ENCODE results near the gene ADAM8. TPM values are rescaled to one million over a fixed set of nuclear protein-coding genes. Genes with fewer than 3 reads are reported as not detected.

Gene ADAM8
- total and polyA plus RNA-seq, 2 of the 8 experiments (the other 6 are each of a cell fraction or from before 2014, with no cell fraction given) = 4.6 TPM

- Histone ChIP-seq H3K4ac (replicated peaks; ENCODE audit: insufficient read length, low read depth, low read length) (no peak overlapping the region), H3K27ac (ENCODE audit: low read depth, low read length) (no peak overlapping the region), H3K36me3 (ENCODE audit: control insufficient read depth in 2 of 4, insufficient read depth in 4 of 4, low read length in 3 of 4) (peaks cover 22 to 56% (median 44%) of the 10 kb centered on the region in 4 experiments), H3K79me1 (ENCODE audit: low read depth, low read length) (no peaks in the 10 kb centered on the region), H3K27me3 (replicated peaks in 1 of 4; ENCODE audit: control insufficient read depth in 3 of 4, extremely low read depth in 1 of 4, insufficient read depth in 3 of 4, low read length in 3 of 4) (no peaks in the 10 kb centered on the region), H3K4me1 (replicated peaks in 1 of 4; ENCODE audit: control insufficient read depth in 3 of 4, insufficient read depth in 4 of 4, low read length in 3 of 4) (no peaks in the 10 kb centered on the region), H4K20me1 (replicated peaks in 1 of 2; ENCODE audit: control insufficient read depth in 1 of 2, insufficient read depth in 2 of 2, low read length in 2 of 2) (peaks cover 0 to 7% of the 10 kb centered on the region in 2 experiments), H3K9ac (replicated peaks in 1 of 4; ENCODE audit: extremely low read depth in 1 of 4, low read depth in 3 of 4, low read length in 3 of 4) (no peak overlapping the region), H3K4me3 (ENCODE audit: extremely low read depth in 1 of 4, insufficient read depth in 2 of 4, low read depth in 3 of 4, low read length in 4 of 4) (no peak overlapping the region), H2BK120ac (replicated peaks; ENCODE audit: low read depth, low read length) (no peak overlapping the region), H2AFZ (ENCODE audit: low read length) (no peak overlapping the region), H3K18ac (ENCODE audit: extremely low read depth, low read length) (no peak overlapping the region), H2BK20ac (ENCODE audit: low read length) (no peak overlapping the region), H3K56ac (replicated peaks; ENCODE audit: insufficient read length, low read depth, low read length) (no peak overlapping the region), H2BK5ac (ENCODE audit: low read depth, low read length) (no peak overlapping the region), H2BK12ac (ENCODE audit: low read depth, low read length) (no peak overlapping the region), H3K9me3 (ENCODE audit: insufficient read depth in 2 of 2, low read depth in 1 of 2, low read length in 1 of 2) (no peaks in the 10 kb centered on the region), H3K4me2 (ENCODE audit: insufficient read depth in 1 of 2, low read depth in 2 of 2, low read length in 2 of 2) (no peak overlapping the region), H2AK5ac (ENCODE audit: low read depth, low read length) (no peak overlapping the region), H4K8ac (ENCODE audit: extremely low read depth, insufficient read depth, low read length) (no peak overlapping the region), H4K5ac (ENCODE audit: insufficient read length, low read depth, low read length) (no peak overlapping the region), H2BK15ac (ENCODE audit: low read length) (no peak overlapping the region), H3K14ac (ENCODE audit: insufficient read length) (no peak overlapping the region), H3K79me2 (ENCODE audit: control insufficient read depth in 1 of 2, insufficient read depth in 2 of 2, low read length in 2 of 2) (no peaks in the 10 kb centered on the region), H3K23ac (ENCODE audit: insufficient read length) (no peak overlapping the region), H4K91ac (replicated peaks; ENCODE audit: insufficient read length, low read length) (no peak overlapping the region), H3K23me2 (ENCODE audit: low read depth, low read length) (no peaks in the 10 kb centered on the region)
- POLR2A ChIA-PET (ENCODE audit: partially characterized antibody) = interaction anchor here (1.8 kb wide), 1 partner anchor 10 kb away, joined by 3 read pairs; no protein-coding TSS in a partner anchor
- CTCF ChIA-PET (ENCODE audit: partially characterized antibody) = interaction anchor here (0.6 to 3.8 kb wide), 3 partner anchors 9 to 69 kb away, joined by 3 to 21 read pairs (median 3); no protein-coding TSS in a partner anchor
- FAIRE-seq = no peak
- WGBS, 2 experiments (ENCODE audit: extremely low coverage in 1 of 2, insufficient coverage in 1 of 2, insufficient read length in 1 of 2, insufficient replicate concordance in 2 of 2, low coverage in 1 of 2, low lambda C conversion rate in 2 of 2, missing lambda C conversion rate in 1 of 2) = 88% methylated on average over 15 of the region's 15 CpGs; no CpG with 5 or more reads in 1 of the 2 experiments
- DNase-seq (ENCODE audit: low read depth in 1 of 2, low spot score in 2 of 2) = no peak
- no peak for TF ChIP-seq SIX5 (IDR thresholded peaks at IDR 0.05; ENCODE audit: low read depth, low read length)
- no peak for TF ChIP-seq POLR2AphosphoS5 (IDR thresholded peaks at IDR 0.05; ENCODE audit: low read depth, low read length)
- no peak for TF ChIP-seq CTBP2 (IDR thresholded peaks at IDR 0.05; ENCODE audit: borderline replicate concordance, insufficient read depth, insufficient read length, low read length)
- TF ChIP-seq SAP30 (IDR thresholded peaks at IDR 0.05; ENCODE audit: insufficient read depth, insufficient replicate concordance, low read length) = no peak
- no peak for TF ChIP-seq SP2 (IDR thresholded peaks at IDR 0.05; ENCODE audit: low read length)
These were observed 17.5 kb upstream of the ADAM8 start for GRCh38 chr10:133294189-133294588.
